Adrenal gland (tissue), 12 donors: Measurements from ENCODE around the gene UBA5. TPM values are rescaled to one million over a fixed set of nuclear protein-coding genes. Genes with fewer than 3 reads are reported as not detected.

Source experiments
- DNase-seq, 7 donors: peaks; one replicate each; pipeline ENCODE4 v3.0.0-alpha.2; 2019 to 2020
- H3K27ac ChIP-seq, 5 donors: fragments of 200-600 bp; sonication (generic) in 4 of 5; 1 replicate in 3 of 5; 2 replicates in 2 of 5; pipeline versions ENCODE4 v1.5.1 to v1.8.0; 2016 to 2020; ENCODE audit warnings: mild to moderate bottlenecking in 1 of 5
- H3K27me3 ChIP-seq: fragments of 200-600 bp; 2 replicates; pipeline ENCODE4 v1.8.0; 2021
- H3K36me3 ChIP-seq, 2 donors: fragments of 200-600 bp; replicated peaks in 1 of 2; 1 replicate in 1 of 2; 2 replicates in 1 of 2; pipeline versions ENCODE4 v1.5.1 to v1.8.0; 2018 to 2022
- H3K4me1 ChIP-seq, 2 donors: fragments of 200-600 bp; replicated peaks in 1 of 2; 1 replicate in 1 of 2; 2 replicates in 1 of 2; pipeline versions ENCODE4 v1.5.1 to v1.8.0; 2018 to 2021
- H3K4me3 ChIP-seq, 4 donors: fragments of 200-600 bp; sonication (generic) in 3 of 4; one replicate each; pipeline ENCODE4 v1.5.1; 2016 to 2018
- H3K9me3 ChIP-seq, 3 donors: fragments of 200-600 bp; sonication (generic) in 1 of 3; replicated peaks in 1 of 3; 1 replicate in 2 of 3; 2 replicates in 1 of 3; pipeline versions ENCODE4 v1.5.1 to v1.8.0; 2016 to 2021
- POLR2A ChIP-seq, 2 donors: fragments of 450-650 bp; IDR thresholded peaks; one replicate each; pipeline ENCODE4 v1.6.1; 2017; ENCODE audit warnings: antibody characterized with exemption in 2 of 2, mild to moderate bottlenecking in 2 of 2, moderate library complexity in 1 of 2
- WGBS, 4 donors: extraction: QIAGEN DNeasy Blood & Tissue Kit in 2 of 4; methylation state at CpG; one replicate each; pipeline versions ENCODE4 v1.1.5 to v1.1.7; 2013 to 2017; 5-methylcytosine and 5-hydroxymethylcytosine counted together
- intact Hi-C, 2 donors: fragments of 100-400 bp; cut with DNase I; formaldehyde crosslinking; loops; one replicate each; pipeline versions ENCODE4 v1.14.1 to v1.15.0; 2022 to 2023
- polyA plus RNA-seq, 3 donors: library from polyadenylated mRNA; stranded (reverse); fragments of 200-250 nt in 2 of 3; fragments of 350-450 nt in 1 of 3; fragmentation: Illumina TruSeq in 1 of 3; extraction: RNeasy Lipid Tissue Mini Kit (QIAGEN cat#74804) in 1 of 3; gene quantifications; one replicate each; pipeline ENCODE4 v1.2.3, GENCODE V29; 2013 to 2014
- total RNA-seq, 9 donors: library from RNA; depleted of rRNA in 4 of 9; stranded (reverse); fragments of >200 nt in 4 of 9; fragments of 120-200 nt in 1 of 9; fragmentation: NEBNext Ultra II Directional in 1 of 9; extraction: Animal tissue kit (Norgen Biotek cat#: 25700) in 1 of 9; gene quantifications; one replicate each; pipeline versions ENCODE4 v1.1.0 to v1.2.4, GENCODE V29; 2013 to 2023
- TF ChIP-seq, protein P1 (sequence below), 6 experiments: fragments of 450-650 bp in 4 of 6; fragments of 200-600 bp in 2 of 6; sonication (generic) in 1 of 6; IDR thresholded peaks; 1 replicate in 5 of 6; 2 replicates in 1 of 6; pipeline versions ENCODE4 v1.5.1 to v1.8.0; 2016 to 2021; ENCODE audit warnings: antibody characterized with exemption in 6 of 6, mild to moderate bottlenecking in 2 of 6, moderate library complexity in 1 of 6
- donor health status: healthy with polysubstance abuse.
- donor health status: Bipolar disorder and iron deficiency.
- donor health status: DM: yes; HTN: yes; CAD: no.
- donor health status: DM: no; HTN: no; CAD: no.
- donor health status: DM: no; HTN: no; CAD: no.
- donor health status: DM: yes; HTN: yes; CAD: no.

Gene UBA5
- total and polyA plus RNA-seq, 12 donors: 35.6 to 134 (median 64.1) TPM

GRCh38 chr3:132694991-132695390 is 34.9 kb downstream of the UBA5 start:
- intact Hi-C loops: no loop called here
- 73 to 85% (median 82%) methylated on average over 4 of the region's 4 CpGs for WGBS, 4 donors
- Histone ChIP-seq H3K4me3 (no peak overlapping the region), H3K27me3 (no peaks in the 10 kb centered on the region), H3K27ac (no peak overlapping the region), H3K9me3 (peaks cover 0 to 5% (median 0%) of the 10 kb centered on the region in 3 donors), H3K4me1 (peaks cover 5 to 8% of the 10 kb centered on the region in 2 donors), H3K36me3 (peaks cover 0 to 90% of the 10 kb centered on the region in 2 donors)
- no peak for TF ChIP-seq POLR2A (IDR thresholded peaks at IDR 0.05)
- TF ChIP-seq, protein P1, sequence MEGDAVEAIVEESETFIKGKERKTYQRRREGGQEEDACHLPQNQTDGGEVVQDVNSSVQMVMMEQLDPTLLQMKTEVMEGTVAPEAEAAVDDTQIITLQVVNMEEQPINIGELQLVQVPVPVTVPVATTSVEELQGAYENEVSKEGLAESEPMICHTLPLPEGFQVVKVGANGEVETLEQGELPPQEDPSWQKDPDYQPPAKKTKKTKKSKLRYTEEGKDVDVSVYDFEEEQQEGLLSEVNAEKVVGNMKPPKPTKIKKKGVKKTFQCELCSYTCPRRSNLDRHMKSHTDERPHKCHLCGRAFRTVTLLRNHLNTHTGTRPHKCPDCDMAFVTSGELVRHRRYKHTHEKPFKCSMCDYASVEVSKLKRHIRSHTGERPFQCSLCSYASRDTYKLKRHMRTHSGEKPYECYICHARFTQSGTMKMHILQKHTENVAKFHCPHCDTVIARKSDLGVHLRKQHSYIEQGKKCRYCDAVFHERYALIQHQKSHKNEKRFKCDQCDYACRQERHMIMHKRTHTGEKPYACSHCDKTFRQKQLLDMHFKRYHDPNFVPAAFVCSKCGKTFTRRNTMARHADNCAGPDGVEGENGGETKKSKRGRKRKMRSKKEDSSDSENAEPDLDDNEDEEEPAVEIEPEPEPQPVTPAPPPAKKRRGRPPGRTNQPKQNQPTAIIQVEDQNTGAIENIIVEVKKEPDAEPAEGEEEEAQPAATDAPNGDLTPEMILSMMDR (IDR thresholded peaks at IDR 0.05): no peak
- DNase-seq: no peak

DNA sequence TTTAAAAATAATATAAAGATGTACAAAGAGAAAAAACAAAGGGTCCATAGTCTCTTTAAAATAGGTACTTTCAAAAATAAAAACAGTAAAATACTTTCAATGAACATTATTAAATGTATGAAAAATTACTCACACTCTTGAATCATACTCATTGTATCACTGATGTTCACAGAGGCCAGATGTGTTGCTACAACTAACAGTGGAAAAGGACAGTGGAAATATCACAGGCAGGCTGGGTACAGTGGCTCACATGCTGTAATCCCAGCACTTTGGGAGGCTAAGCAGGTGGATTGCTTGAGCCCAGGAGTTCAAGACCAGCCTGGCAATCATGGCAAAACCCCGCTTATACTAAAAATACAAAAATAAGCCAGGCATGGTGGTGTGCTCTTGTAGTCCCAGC is 35.3 kb downstream of the UBA5 start:
- intact Hi-C loops: no loop called here
- H3K4me1 ChIP-seq: peaks cover 5 to 8% of the 10 kb centered on the region in 2 donors
- no peak for DNase-seq
- peaks cover 0 to 5% (median 0%) of the 10 kb centered on the region in 3 donors for H3K9me3 ChIP-seq
- TF ChIP-seq, protein P1 (IDR thresholded peaks at IDR 0.05): no peak
- TF ChIP-seq POLR2A (IDR thresholded peaks at IDR 0.05): no peak
- no peaks in the 10 kb centered on the region for H3K27me3 ChIP-seq
- H3K27ac ChIP-seq: no peak overlapping the region
- no peak overlapping the region for H3K4me3 ChIP-seq
- 92 to 100% (median 100%) methylated on average over 1 of the region's 1 CpG for WGBS, 4 donors
- H3K36me3 ChIP-seq: peaks cover 0 to 90% of the 10 kb centered on the region in 2 donors

DNA sequence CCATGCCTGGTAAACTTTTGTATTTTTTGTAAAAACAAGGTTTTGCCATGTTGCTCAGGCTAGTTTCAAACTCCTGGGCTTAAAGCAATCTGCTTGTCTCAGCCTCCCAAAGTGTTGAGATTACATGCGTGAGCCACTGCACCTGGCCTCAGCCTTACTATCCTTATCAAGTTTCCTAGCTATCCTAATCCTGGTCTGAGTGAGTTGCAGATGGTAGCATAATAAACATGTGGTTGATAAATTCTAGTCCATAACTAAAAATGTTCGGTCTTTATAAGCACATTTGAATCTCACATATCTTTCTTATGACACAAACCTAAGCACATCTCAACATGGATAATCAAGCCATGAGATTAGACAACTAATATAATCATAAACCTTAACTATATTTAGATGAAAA is 43.6 kb downstream of the UBA5 start:
- Histone ChIP-seq H3K4me1 (peaks cover 5 to 8% of the 10 kb centered on the region in 2 donors), H3K4me3 (no peak overlapping the region), H3K36me3 (peaks cover 0 to 91% of the 10 kb centered on the region in 2 donors), H3K27ac (no peak overlapping the region), H3K9me3 (no peaks in the 10 kb centered on the region), H3K27me3 (no peaks in the 10 kb centered on the region)
- TF ChIP-seq POLR2A (IDR thresholded peaks at IDR 0.05): no peak
- TF ChIP-seq, protein P1 (IDR thresholded peaks at IDR 0.05): no peak
- 94 to 100% (median 97%) methylated on average over 2 of the region's 2 CpGs for WGBS, 4 donors
- no peak for DNase-seq
- intact Hi-C loops: no loop called here

DNA sequence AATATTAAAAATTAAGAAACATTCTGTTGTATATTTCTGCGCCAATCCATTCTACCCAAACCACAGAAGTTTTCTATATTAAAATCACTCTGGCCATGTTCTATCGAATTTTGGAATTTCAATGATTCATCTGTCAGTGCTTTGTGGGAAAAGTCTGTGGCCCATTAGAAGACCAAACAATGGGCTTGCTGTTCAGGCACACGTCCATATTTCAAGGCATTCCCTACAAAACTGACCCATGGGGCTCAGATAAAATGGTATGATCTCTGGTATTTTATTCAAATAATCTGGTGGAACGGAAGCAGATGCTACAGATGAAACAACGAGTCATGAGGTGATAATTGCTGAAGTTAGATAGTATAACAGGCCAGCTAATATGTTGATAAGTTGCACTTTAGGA is 49.6 kb downstream of the UBA5 start:
- no peak for DNase-seq
- TF ChIP-seq, protein P1 (IDR thresholded peaks at IDR 0.05): no peak
- no peak for TF ChIP-seq POLR2A (IDR thresholded peaks at IDR 0.05)
- H3K27me3 ChIP-seq: no peaks in the 10 kb centered on the region
- WGBS, 4 donors: 90 to 92% (median 91%) methylated on average over 5 of the region's 5 CpGs
- H3K36me3 ChIP-seq: peaks cover 0 to 67% of the 10 kb centered on the region in 2 donors
- H3K9me3 ChIP-seq: no peaks in the 10 kb centered on the region
- no peak overlapping the region for H3K4me3 ChIP-seq
- intact Hi-C loops: no loop called here
- H3K27ac ChIP-seq: no peak overlapping the region
- no peaks in the 10 kb centered on the region for H3K4me1 ChIP-seq
